Measurements from ENCODE around the gene P3H1.

DNA sequence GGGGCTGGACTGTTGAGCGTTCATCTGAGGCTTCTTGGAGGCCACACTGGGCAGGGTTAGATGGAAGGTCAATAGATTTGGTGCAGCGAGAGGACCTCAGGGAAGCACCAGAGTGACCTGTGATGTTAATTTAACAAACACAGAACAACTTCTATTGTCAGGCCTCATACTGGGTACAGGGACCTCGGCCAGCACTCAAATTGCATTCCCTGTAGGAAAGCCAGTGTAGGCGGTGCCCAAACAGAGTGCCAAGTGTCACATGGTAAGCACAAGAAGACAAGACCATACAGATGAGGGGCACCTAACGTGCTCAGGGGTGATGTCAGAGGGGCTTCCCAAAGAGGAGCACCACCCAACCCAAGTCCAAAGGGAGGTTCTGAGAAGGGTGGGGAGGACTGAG lies 19.3 kb upstream of the P3H1 start:
- TF ChIP-seq, protein P1, sequence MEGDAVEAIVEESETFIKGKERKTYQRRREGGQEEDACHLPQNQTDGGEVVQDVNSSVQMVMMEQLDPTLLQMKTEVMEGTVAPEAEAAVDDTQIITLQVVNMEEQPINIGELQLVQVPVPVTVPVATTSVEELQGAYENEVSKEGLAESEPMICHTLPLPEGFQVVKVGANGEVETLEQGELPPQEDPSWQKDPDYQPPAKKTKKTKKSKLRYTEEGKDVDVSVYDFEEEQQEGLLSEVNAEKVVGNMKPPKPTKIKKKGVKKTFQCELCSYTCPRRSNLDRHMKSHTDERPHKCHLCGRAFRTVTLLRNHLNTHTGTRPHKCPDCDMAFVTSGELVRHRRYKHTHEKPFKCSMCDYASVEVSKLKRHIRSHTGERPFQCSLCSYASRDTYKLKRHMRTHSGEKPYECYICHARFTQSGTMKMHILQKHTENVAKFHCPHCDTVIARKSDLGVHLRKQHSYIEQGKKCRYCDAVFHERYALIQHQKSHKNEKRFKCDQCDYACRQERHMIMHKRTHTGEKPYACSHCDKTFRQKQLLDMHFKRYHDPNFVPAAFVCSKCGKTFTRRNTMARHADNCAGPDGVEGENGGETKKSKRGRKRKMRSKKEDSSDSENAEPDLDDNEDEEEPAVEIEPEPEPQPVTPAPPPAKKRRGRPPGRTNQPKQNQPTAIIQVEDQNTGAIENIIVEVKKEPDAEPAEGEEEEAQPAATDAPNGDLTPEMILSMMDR (conservative IDR thresholded peaks at IDR 0.05) = no peak
- TF ChIP-seq EZH2 (IDR thresholded peaks at IDR 0.05; ENCODE audit: low read depth) = no peak
